ENCODE results near the gene SAMD4B. TPM values are rescaled to one million over a fixed set of nuclear protein-coding genes. Genes with fewer than 3 reads are reported as not detected.
"Not testable (repeated sequence)": the region's sequence is repeated elsewhere in the genome, so short reads cannot be mapped to it uniquely, and the experiment has no call there.

Gene SAMD4B
- total and polyA plus RNA-seq, 7 experiments from 2014 or later, result 7.3 to 84.6 (median 64.0) TPM

DNA sequence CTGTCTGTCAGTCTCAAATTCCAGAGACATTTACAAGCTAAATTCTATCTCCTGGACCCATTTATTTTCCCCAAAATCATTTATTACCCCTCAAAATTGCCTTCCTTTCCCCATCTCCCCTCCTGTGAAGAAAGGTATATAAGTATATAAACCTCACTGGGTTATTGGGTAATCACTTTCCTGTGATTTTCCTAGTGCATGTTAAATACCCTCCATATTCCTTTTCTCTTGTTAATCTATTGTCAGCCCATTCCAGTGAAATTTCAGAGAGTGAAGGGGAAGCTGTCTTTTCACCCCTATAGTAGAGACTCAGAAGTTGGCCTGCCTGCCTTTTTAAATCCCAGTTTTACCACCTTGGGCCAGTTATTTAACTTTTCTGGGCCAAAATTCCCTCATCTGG lies 36.1 kb upstream of the SAMD4B start:
- peaks cover 3 to 25% (median 15%) of the 10 kb centered on the region in 5 donors for H3K36me3 Mint-ChIP-seq
- peaks cover 7 to 19% (median 10%) of the 10 kb centered on the region in 7 donors for H3K4me1 Mint-ChIP-seq
- peaks cover 0 to 8% (median 0%) of the 10 kb centered on the region in 5 donors for H3K27me3 Mint-ChIP-seq
- H3K27ac ChIP-seq (ENCODE audit: low read depth, low read length), result no peak overlapping the region
- CTCF ChIA-PET, result interaction anchor here (0.6 to 1.1 kb wide), 2 partner anchors 36 to 94 kb away, joined by 3 read pairs; partner anchors contain the start of gene SAMD4B
- H3K4me3 Mint-ChIP-seq, result no peak overlapping the region
- intact Hi-C loops (cut with micrococcal nuclease), result no loop called here
- no peaks in the 10 kb centered on the region for H3K4me1 ChIP-seq (ENCODE audit: control insufficient read depth in 2 of 2, insufficient read depth in 2 of 2, low read length in 2 of 2)
- no peaks in the 10 kb centered on the region for H3K27me3 ChIP-seq (ENCODE audit: control insufficient read depth in 2 of 2, insufficient read depth in 2 of 2, low read length in 2 of 2)
- no peaks in the 10 kb centered on the region for H3K9me3 Mint-ChIP-seq
- H3K4me3 ChIP-seq (ENCODE audit: low read length), result no peak overlapping the region
- no peak overlapping the region for H3K27ac Mint-ChIP-seq
- POLR2A ChIA-PET, result no interaction called here
- DNase-seq (no peak), ATAC-seq (no peak)
- no peaks in the 10 kb centered on the region for H3K9me3 ChIP-seq (ENCODE audit: control insufficient read depth in 2 of 3, low read length in 3 of 3)
- H3K36me3 ChIP-seq (ENCODE audit: control insufficient read depth in 2 of 3, insufficient read depth in 3 of 3, low read length in 3 of 3), result peaks cover 0 to 19% (median under 1%) of the 10 kb centered on the region in 3 experiments

DNA sequence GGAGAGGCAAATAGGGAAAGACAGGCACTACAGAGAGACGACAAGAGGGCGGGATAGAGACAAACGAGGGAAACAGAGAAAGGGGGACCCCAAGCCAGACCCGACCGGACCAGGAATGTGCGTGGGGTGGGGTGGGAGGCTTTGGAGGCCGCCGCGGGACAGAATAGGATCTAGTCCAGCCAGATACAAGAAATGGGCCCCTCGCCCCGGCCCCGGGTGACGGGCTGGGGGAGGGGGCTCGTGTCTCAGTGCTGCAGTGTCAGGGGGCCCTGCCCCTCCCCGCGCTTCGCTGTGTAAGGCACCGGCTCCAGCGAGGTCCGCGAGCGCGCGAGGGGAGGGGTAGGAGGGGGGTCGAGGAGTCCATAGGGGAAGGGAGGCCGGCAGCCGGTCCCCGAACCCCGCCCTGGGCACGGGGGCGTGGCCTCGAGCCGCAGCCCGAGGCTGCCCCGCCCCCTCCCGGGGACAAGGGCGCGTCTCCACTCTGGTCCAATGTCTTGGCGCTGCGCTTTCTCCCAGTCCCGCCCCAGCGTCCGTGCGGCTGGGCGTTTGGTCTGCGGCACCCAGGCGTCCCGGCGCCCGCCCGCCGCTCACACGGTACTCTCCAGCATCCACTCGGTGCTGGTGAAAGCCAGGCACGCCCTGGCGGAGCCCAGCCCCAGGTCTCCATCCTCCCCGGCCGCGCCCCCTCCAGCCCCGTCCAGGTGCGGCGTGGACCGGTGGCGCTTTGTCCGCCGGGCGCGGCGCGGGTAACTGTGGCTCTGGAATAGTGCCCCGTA lies 35.0 kb upstream of the SAMD4B start:
- ATAC-seq, result no peak
- POLR2A ChIA-PET, result no interaction called here
- intact Hi-C loops (cut with micrococcal nuclease), result no loop called here
- no peak overlapping the region for H3K27ac ChIP-seq (ENCODE audit: low read depth, low read length)
- CTCF ChIA-PET, result no interaction called here
- no peaks in the 10 kb centered on the region for H3K27me3 ChIP-seq (ENCODE audit: control insufficient read depth in 2 of 2, insufficient read depth in 2 of 2, low read length in 2 of 2)
- H3K9me3 ChIP-seq (ENCODE audit: control insufficient read depth in 2 of 3, low read length in 3 of 3), result no peaks in the 10 kb centered on the region
- no peak overlapping the region for H3K4me3 ChIP-seq (ENCODE audit: low read length)
- peaks cover 3 to 34% (median 21%) of the 10 kb centered on the region in 5 donors for H3K36me3 Mint-ChIP-seq
- peaks cover 0 to 7% (median 0%) of the 10 kb centered on the region in 5 donors for H3K27me3 Mint-ChIP-seq
- H3K9me3 Mint-ChIP-seq, result no peaks in the 10 kb centered on the region
- peaks cover 12 to 22% (median 16%) of the 10 kb centered on the region in 7 donors for H3K4me1 Mint-ChIP-seq
- DNase-seq, result no peak
- H3K4me1 ChIP-seq (ENCODE audit: control insufficient read depth in 2 of 2, insufficient read depth in 2 of 2, low read length in 2 of 2), result no peaks in the 10 kb centered on the region
- peak overlapping the region in 1 of 10 donors; percentile 59 for H3K4me3 Mint-ChIP-seq
- H3K36me3 ChIP-seq (ENCODE audit: control insufficient read depth in 2 of 3, insufficient read depth in 3 of 3, low read length in 3 of 3), result peaks cover 0 to 22% (median 3%) of the 10 kb centered on the region in 3 experiments
- H3K27ac Mint-ChIP-seq, result no peak overlapping the region

DNA sequence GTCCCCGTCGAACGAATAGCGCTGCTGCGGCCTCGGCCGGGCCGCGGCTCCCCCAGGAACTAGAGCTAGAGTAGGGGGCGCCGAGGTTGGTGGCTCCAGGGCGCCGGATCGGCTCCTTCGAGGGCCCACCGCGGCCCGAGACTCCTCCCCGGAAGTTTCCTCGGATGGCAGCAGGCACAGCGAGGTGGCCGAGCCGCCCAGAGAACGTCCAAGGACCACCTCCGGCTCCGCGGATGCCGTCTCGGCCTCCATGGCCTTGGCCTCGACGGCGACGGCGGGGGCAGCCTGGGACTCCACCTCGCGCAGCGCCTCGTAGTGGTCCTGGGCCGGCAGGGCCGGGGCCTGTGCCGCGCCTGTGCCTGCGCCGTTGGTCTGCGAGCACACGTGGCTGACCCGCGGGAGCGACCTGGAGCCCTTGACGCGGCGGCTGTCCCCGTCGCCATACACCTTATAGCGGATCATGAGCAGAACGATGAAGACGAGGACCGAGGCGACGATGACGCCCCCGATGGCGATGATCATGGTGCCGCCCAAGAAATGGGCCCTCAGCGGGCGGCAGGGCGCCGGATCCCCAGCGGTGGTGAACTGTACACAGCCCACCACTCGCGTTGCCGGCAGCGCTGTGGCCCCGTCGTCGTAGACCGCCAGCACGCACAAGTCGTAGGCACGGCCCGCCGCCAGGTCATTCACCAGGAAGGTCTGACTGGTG lies 34.2 kb upstream of the SAMD4B start:
- Histone ChIP-seq H3K4me1 (ENCODE audit: control insufficient read depth in 2 of 2, insufficient read depth in 2 of 2, low read length in 2 of 2) (no peaks in the 10 kb centered on the region), H3K4me3 (ENCODE audit: low read length) (no peak overlapping the region), H3K9me3 (ENCODE audit: control insufficient read depth in 2 of 3, low read length in 3 of 3) (no peaks in the 10 kb centered on the region), H3K27me3 (ENCODE audit: control insufficient read depth in 2 of 2, insufficient read depth in 2 of 2, low read length in 2 of 2) (no peaks in the 10 kb centered on the region), H3K27ac (ENCODE audit: low read depth, low read length) (no peak overlapping the region), H3K36me3 (ENCODE audit: control insufficient read depth in 2 of 3, insufficient read depth in 3 of 3, low read length in 3 of 3) (peaks cover 0 to 29% (median 8%) of the 10 kb centered on the region in 3 experiments)
- no peak overlapping the region for H3K4me3 Mint-ChIP-seq
- ATAC-seq, result no peak
- POLR2A ChIA-PET, result no interaction called here
- H3K4me1 Mint-ChIP-seq, result peaks cover 14 to 22% (median 16%) of the 10 kb centered on the region in 7 donors
- CTCF ChIA-PET, result no interaction called here
- peaks cover 0 to 6% (median 0%) of the 10 kb centered on the region in 5 donors for H3K27me3 Mint-ChIP-seq
- H3K27ac Mint-ChIP-seq, result no peak overlapping the region
- no peak for DNase-seq
- intact Hi-C loops (cut with micrococcal nuclease), result no loop called here
- H3K9me3 Mint-ChIP-seq, result no peaks in the 10 kb centered on the region
- peaks cover 3 to 39% (median 23%) of the 10 kb centered on the region in 5 donors for H3K36me3 Mint-ChIP-seq

DNA sequence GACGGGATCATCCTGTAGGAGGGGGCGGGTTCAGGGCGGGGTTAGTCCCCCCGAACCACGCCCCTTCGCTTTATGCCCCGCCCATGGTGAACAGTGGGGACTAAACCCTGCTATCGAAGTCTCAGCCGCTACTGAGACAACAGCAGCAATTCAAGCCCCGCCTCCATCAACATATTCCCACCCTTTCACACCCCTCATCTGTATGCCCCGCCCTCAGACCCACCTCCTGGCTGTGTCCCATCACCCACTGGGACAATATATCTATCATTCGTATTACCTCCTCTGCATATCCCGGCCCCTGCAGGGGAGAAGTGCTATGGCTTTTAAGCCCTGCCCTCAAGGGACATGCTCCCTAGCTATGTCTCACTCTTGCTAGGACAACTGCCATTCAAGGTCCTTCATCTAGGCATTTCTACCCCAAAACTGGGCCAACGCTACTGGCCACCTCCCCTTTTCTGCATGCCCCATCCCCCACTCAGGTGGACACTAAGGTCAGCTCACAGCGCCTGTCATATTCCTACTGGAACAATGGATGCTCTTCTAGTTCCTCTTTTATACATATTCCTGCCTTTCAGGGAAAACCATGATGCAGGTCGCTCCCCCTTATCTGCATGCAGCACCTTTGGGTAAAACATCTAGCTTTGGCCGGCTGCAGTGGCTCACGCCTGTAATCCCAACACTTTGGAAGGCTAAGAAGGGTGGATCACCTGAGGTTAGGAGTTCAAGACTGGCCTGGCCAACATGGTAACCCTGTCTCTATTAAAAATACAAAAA lies 33.5 kb upstream of the SAMD4B start:
- peak overlapping the region in 1 of 9 donors; percentile 72 for H3K27ac Mint-ChIP-seq
- no peaks in the 10 kb centered on the region for H3K9me3 ChIP-seq (ENCODE audit: control insufficient read depth in 2 of 3, low read length in 3 of 3)
- no peak overlapping the region for H3K4me3 Mint-ChIP-seq
- H3K4me1 ChIP-seq (ENCODE audit: control insufficient read depth in 2 of 2, insufficient read depth in 2 of 2, low read length in 2 of 2), result no peaks in the 10 kb centered on the region
- ChIA-PET CTCF (no interaction called here), POLR2A (no interaction called here)
- H3K9me3 Mint-ChIP-seq, result no peaks in the 10 kb centered on the region
- intact Hi-C loops (cut with micrococcal nuclease), result no loop called here
- H3K4me1 Mint-ChIP-seq, result peaks cover 14 to 22% (median 18%) of the 10 kb centered on the region in 7 donors
- H3K27ac ChIP-seq (ENCODE audit: low read depth, low read length), result no peak overlapping the region
- H3K36me3 Mint-ChIP-seq, result peaks cover 7 to 44% (median 27%) of the 10 kb centered on the region in 5 donors
- DNase-seq, result no peak
- peaks cover 0 to 36% (median 8%) of the 10 kb centered on the region in 3 experiments for H3K36me3 ChIP-seq (ENCODE audit: control insufficient read depth in 2 of 3, insufficient read depth in 3 of 3, low read length in 3 of 3)
- H3K27me3 Mint-ChIP-seq, result peaks cover 0 to 6% (median 0%) of the 10 kb centered on the region in 5 donors
- ATAC-seq, result no peak
- H3K27me3 ChIP-seq (ENCODE audit: control insufficient read depth in 2 of 2, insufficient read depth in 2 of 2, low read length in 2 of 2), result no peaks in the 10 kb centered on the region
- no peak overlapping the region for H3K4me3 ChIP-seq (ENCODE audit: low read length)

DNA sequence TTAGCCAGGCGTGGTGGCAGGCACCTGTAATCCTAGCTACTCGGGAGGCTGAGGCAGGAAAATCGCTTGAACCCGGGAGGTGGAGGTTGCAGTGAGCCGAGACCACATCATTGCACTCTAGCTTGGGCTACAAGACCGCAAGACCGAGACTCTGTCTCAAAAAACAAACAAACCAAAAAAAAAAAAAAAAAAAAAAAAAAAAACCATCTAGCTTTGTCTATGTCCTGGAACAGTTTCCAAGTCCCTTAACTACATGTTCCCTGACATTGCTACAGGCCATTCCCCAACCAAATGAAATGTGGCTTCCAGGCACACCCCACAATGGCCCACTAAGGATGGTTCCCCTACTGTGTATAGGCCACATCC lies 32.9 kb upstream of the SAMD4B start:
- ATAC-seq; POLR2A ChIA-PET; H3K9me3 ChIP-seq (ENCODE audit: control insufficient read depth in 2 of 3, low read length in 3 of 3); intact Hi-C loops (cut with micrococcal nuclease); H3K27me3 ChIP-seq (ENCODE audit: control insufficient read depth in 2 of 2, insufficient read depth in 2 of 2, low read length in 2 of 2); H3K4me3 ChIP-seq (ENCODE audit: low read length); CTCF ChIA-PET; H3K4me3 Mint-ChIP-seq; H3K27ac ChIP-seq (ENCODE audit: low read depth, low read length); H3K9me3 Mint-ChIP-seq; H3K27me3 Mint-ChIP-seq; H3K27ac Mint-ChIP-seq; H3K4me1 ChIP-seq (ENCODE audit: control insufficient read depth in 2 of 2, insufficient read depth in 2 of 2, low read length in 2 of 2); DNase-seq: not testable (repeated sequence)
- H3K4me1 Mint-ChIP-seq, result peaks cover 14 to 22% (median 18%) of the 10 kb centered on the region in 7 donors
- peaks cover 0 to 42% (median 8%) of the 10 kb centered on the region in 3 experiments for H3K36me3 ChIP-seq (ENCODE audit: control insufficient read depth in 2 of 3, insufficient read depth in 3 of 3, low read length in 3 of 3)
- peaks cover 10 to 46% (median 27%) of the 10 kb centered on the region in 5 donors for H3K36me3 Mint-ChIP-seq

DNA sequence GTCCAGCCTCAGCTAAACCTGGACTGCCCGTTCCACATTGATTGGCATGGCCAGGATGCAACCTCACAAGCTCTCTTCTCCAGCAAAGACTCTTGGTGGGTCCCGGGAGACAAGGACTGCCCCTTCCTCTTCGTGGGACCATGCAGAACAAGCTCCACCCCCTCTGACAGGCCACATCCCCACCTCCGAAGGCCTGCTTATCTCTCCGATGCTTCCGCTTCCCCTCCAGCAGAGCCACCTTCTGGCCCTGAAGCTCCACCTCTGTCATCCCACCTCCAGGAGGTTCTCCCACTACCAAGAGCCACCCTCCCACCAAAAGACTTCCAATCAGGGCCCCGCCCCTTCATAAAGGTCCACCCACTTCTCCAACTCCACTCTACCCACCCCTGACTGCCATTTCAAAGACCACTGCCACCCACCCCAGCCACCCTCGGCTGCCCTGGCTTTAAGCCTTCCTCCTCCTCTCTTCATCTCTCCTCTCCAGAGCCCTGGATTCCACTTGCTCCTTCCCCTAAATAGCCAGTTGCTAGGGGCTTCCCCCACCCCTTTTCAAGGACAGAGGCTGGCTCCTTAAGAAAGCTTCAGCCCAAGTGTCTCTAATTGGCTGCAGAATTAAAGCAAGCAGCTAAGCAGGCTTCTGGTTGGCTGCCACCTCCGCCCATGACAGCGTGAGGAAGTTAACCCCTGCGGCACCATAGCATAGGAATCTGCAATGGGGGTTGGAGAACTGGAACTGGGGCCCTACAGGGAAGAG lies 31.5 kb upstream of the SAMD4B start:
- H3K36me3 Mint-ChIP-seq, result peaks cover 10 to 47% (median 27%) of the 10 kb centered on the region in 5 donors
- DNase-seq (no peak), ATAC-seq (no peak)
- H3K27ac Mint-ChIP-seq, result peak overlapping the region in 2 of 9 donors; percentile 54 to 77
- intact Hi-C loops (cut with micrococcal nuclease), result no loop called here
- ChIA-PET CTCF (interaction anchor here (1.7 kb wide), 1 partner anchor 16 kb away, joined by 4 read pairs; no protein-coding TSS in a partner anchor), POLR2A (no interaction called here)
- H3K9me3 ChIP-seq (ENCODE audit: control insufficient read depth in 2 of 3, low read length in 3 of 3), result no peaks in the 10 kb centered on the region
- H3K9me3 Mint-ChIP-seq, result no peaks in the 10 kb centered on the region
- H3K27ac ChIP-seq (ENCODE audit: low read depth, low read length), result no peak overlapping the region
- H3K36me3 ChIP-seq (ENCODE audit: control insufficient read depth in 2 of 3, insufficient read depth in 3 of 3, low read length in 3 of 3), result peaks cover 0 to 55% (median 8%) of the 10 kb centered on the region in 3 experiments
- no peak overlapping the region for H3K4me3 Mint-ChIP-seq
- no peaks in the 10 kb centered on the region for H3K27me3 ChIP-seq (ENCODE audit: control insufficient read depth in 2 of 2, insufficient read depth in 2 of 2, low read length in 2 of 2)
- H3K4me1 Mint-ChIP-seq, result peaks cover 14 to 22% (median 18%) of the 10 kb centered on the region in 7 donors
- H3K4me3 ChIP-seq (ENCODE audit: low read length), result no peak overlapping the region
- no peaks in the 10 kb centered on the region for H3K27me3 Mint-ChIP-seq
- H3K4me1 ChIP-seq (ENCODE audit: control insufficient read depth in 2 of 2, insufficient read depth in 2 of 2, low read length in 2 of 2), result no peaks in the 10 kb centered on the region

Measured in naive thymus-derived CD4-positive, alpha-beta T cell (primary cell).